GM12874 (cell line): ENCODE measurements around the gene AHCYL2.

Source experiments
- TF ChIP-seq, protein P1 (sequence below): IDR thresholded peaks from 2 replicates; pipeline ENCODE4 v1.5.1; 2011; ENCODE audit warnings: low read depth, mild to moderate bottlenecking, control low read depth, low read length, moderate library complexity; ENCODE audit not compliant: insufficient read depth

AHCYL2 gene

GRCh38 chr7:129468547-129468946, 243.7 kb downstream of the AHCYL2 start:
- TF ChIP-seq, protein P1, sequence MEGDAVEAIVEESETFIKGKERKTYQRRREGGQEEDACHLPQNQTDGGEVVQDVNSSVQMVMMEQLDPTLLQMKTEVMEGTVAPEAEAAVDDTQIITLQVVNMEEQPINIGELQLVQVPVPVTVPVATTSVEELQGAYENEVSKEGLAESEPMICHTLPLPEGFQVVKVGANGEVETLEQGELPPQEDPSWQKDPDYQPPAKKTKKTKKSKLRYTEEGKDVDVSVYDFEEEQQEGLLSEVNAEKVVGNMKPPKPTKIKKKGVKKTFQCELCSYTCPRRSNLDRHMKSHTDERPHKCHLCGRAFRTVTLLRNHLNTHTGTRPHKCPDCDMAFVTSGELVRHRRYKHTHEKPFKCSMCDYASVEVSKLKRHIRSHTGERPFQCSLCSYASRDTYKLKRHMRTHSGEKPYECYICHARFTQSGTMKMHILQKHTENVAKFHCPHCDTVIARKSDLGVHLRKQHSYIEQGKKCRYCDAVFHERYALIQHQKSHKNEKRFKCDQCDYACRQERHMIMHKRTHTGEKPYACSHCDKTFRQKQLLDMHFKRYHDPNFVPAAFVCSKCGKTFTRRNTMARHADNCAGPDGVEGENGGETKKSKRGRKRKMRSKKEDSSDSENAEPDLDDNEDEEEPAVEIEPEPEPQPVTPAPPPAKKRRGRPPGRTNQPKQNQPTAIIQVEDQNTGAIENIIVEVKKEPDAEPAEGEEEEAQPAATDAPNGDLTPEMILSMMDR, result no peak

GRCh38 chr7:129469930-129470329, 245.1 kb downstream of the AHCYL2 start:
- TF ChIP-seq, protein P1, result no peak

DNA sequence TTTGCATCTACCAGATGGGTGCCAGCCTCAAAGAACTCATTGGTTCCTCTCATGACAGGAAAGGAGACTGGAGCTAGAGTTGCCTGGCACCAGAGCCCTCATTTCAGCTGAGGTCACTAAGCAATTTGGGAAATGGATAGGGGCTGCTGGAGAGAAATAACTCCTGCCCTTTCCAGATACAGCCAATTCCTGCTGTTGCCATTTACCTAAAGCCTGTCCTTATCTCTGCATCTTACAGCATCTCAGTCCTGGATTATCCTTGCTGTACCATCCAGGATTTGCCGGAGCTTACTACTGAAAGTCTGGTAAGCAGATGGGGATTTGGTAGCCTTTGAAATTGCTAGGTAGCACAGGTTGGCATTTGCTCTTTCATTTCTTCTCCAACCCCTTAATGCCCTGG, 245.6 kb downstream of the AHCYL2 start:
- TF ChIP-seq, protein P1, result no peak

- TF ChIP-seq, protein P1, result no peak
Measured at GRCh38 chr7:129471402-129471827, 246.6 kb downstream of the AHCYL2 start.
